CD1c-positive myeloid dendritic cell (primary cell): ENCODE results near the gene TTC28.

Source experiments
- DNase-seq: peaks from one replicate; pipeline ENCODE4 v3.0.0-alpha.2; 2016; ENCODE audit errors: extremely low spot score

TTC28 gene

DNA sequence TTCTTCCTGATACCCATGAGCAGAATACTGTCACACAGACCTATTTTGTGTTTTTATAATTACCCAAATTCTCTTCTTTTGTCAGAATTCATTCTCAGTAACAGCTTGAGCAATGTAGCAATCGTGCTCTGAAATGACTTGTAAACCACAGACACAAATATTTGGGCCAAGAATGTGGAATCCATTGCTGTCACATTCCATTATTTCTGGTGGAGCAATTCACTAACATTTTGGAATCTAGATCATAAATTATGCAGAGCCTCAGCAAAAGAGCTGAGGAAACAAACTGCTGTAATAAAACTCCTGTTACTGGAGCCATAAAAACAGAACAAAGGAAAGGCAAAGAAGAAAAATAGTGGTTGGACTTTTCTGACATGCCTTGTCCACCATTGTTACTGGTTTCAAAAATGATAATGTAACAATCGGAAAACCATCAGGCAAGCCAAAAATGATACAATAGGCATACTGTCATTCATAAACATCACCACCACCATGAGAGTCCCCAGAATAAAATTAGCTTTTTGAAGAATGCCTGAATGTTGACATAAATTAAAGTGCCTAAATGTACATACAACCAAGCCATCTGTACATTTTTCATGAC is 537.2 kb downstream of the TTC28 start:
- DNase-seq, result no peak

GRCh38 chr22:28141614-28142013 is 538.0 kb downstream of the TTC28 start:
- no peak for DNase-seq

GRCh38 chr22:28139961-28140360 is 539.7 kb downstream of the TTC28 start:
- DNase-seq, result no peak

DNA sequence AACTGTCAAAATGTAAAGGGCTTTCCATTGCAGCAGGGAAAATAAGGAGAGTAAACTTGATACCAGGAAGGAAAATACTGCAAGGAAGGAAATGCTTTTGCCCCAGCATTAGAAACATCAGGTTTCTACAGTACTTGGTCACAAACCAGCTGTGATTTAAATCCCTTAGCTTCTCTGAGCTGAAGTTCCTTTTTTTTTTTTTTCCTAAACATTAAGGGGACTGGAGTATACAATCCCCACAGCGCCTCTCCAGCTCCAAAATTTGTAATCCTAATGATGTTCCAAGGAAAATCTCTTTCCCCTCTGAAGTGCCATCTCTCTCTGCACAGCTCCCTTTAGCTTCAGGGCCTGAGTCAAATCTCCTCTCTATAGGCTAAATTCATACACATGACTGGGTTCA is 540.1 kb downstream of the TTC28 start:
- no peak for DNase-seq

GRCh38 chr22:28137036-28137435 is 542.6 kb downstream of the TTC28 start:
- DNase-seq, result no peak

- DNase-seq, result no peak
Observed at GRCh38 chr22:28132466-28132865, 547.2 kb downstream of the TTC28 start.

DNA sequence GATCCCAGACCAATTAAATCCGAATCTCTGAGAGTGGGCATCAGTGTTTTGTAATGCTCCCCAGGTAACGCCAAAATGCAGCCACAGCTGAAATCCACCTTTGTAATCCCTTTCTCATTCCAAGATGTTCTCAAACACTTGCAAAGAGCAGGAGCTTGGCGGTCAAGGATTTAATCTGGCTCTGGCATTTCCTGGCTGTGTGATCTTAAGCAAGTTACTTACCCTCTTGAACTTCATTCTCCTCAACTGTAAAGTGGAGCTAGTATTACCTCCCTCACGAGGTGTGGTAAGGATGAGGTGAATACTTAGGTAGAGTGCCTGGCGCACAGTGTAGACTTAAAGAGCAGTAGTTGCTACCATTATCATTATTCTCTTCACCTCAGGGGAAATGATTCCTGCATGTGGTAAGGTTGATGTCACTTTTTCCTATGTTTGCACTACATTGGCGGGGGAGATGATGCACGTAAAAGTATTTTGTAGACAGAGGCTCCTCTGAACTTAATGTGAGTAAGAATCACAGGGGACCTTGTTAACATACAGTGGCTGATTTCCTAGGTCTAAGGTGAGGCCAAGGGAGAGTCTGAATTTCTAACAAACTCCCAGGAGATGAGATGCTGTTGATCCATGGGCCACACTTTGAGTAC is 550.2 kb downstream of the TTC28 start:
- DNase-seq, result no peak

GRCh38 chr22:28128827-28129226 is 550.8 kb downstream of the TTC28 start:
- DNase-seq, result no peak

DNA sequence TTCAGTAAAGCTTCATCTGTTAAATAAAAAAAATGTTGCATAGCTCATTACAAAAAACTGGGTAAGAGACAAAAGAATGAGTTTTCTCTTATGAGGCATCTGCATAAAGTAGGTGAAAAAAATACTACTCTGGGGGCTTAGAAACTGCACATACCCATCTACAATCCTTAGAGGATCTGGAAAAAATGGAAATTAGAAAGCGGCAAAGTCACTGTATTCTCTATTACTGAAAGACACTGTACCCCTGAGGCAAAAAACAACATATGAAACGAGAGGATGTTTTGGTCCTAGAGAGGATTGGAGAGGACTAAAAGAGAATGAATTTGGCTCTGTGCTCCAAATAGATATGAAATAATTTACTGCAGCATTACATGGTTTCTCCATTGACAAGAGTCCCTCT is 553.8 kb downstream of the TTC28 start:
- DNase-seq, result no peak

GRCh38 chr22:28123989-28124766 is 555.5 kb downstream of the TTC28 start:
- no peak for DNase-seq

DNA sequence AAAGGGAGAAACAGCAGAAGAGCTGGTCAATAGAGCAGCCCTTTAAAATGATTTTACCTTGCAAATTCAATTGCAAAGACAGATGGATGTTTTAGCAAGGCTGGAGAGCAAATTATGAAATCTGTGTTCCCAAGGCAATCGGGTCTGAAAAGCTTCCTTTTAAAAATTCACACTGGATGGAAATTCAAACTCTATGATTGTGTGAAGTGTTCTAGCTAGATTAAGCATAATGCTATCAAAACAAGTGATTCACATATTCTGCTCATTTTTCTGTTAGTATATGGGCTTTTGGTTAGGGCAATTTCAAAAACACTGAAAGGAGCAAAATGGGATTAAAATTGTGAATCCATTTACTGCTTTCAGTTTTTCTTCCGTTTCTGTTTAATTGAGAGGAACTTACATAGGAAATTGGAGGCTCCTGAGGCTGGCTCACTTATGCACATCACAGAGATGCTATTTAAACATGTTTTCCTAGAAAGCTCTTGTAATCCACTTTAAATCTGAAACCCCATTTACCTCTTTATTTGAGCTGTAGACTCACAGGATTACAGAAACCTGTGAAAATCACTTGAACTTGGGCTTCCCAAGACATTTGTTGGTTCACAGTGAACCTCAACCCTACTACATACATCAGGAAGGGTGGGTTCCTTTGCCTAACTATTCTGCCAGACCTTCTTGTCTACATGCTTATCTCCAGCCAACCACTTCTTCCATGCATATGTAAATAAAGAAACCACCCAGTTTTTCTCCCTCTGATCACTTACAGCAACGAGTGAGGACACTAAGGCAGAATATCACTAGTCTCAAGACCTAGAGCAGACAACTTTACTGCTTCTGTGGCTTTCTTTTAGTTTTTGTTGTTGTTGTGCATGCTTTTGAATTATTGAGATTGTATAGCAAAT is 558.7 kb downstream of the TTC28 start:
- no peak for DNase-seq

DNA sequence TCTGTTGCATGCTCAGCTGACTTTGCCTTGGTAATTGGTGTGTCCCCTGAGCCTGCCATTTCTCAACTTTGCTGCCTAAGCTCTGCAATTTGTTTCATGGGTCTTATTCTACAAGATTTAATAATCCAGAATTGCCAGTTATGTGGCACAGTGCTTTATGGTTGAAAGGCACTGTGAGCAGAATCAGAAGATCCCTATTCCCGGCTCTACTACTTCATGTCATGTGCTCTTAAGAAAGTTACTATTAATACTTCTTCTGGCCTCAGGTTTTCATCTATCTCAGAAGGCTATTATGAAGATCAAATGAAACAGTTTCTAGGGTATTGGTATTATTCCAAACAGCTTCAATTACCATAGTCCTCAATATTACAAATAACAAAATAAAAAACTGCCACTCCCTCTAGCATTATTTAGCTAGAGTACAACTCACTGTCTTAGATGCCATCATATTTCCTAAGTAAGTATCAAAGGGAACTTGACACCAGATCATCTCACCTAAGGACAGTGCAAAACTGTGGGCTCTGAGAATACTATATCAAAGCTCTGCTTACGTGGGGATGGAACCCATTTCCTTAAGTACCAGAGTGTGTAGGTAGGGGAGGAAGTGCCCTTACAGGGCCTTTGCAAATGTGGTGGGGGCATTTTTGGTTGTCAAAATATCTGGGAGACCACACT is 560.5 kb downstream of the TTC28 start:
- DNase-seq, result no peak

DNA sequence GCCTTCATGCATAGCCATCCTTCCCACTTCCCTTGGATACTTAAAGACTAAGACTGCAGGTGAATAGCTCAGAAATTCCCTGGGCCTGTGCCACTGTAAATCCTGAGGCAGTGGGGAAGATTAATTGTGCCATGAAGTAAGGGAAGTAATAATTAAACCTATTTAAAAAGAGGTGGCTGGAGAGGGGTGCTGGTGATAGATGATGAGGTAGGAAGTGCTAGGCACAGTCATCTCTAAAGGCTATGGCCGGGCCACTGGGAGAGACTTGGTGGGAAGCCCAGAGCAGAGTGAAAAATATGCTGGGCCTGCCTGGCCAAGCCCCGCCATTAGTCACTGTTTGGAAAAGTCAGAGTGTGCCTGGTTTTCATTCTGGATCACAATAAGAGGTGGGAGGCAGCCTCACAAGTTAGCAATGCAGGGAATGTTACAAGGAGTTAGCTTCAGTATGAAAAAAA is 563.4 kb downstream of the TTC28 start:
- DNase-seq, result no peak

DNA sequence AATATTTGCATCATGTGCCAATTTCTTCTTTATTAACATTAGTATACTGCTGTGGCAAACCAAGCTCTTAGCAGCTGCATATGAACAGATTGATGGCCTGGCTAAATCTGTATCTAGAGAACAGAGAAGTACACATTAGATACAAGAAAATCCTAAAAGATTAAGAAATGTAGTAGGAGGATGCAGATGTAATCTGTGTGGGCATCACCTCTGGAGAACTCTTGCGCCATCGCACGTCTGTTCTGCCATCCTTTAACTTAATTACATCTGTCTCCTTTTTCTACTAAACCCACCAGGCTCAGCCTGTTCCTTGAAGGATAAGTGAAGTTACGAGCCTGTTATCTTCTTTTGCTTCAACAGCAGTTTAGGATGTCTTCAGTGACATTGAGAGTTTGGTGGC is 564.2 kb downstream of the TTC28 start:
- DNase-seq, result no peak

DNA sequence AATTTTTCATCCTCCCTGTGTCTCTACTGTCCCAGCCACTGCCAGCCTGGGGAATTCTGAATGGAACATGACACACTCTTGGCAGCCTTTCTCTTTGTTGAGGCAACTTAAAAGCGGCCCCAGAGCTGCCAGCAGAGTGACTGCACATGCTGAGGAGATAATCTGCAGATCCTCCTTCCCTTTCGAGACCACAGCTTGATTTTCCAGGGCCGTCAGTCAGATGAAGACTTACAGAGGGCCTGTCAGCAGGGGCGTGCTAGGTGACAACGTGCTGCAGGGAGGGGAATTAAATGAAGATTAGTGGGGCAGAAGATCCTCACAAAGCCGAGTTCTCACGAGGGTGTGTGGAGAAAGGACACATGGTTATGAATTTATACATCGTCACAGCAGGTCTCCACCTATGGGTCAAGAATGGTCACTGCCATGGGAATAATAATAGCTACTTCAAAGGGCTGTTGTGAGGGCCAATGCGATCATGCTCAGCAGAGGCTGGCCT is 567.0 kb downstream of the TTC28 start:
- DNase-seq, result no peak

GRCh38 chr22:28112190-28112544 is 567.5 kb downstream of the TTC28 start:
- DNase-seq, result no peak

GRCh38 chr22:28111501-28112189 is 568.0 kb downstream of the TTC28 start:
- no peak for DNase-seq

DNA sequence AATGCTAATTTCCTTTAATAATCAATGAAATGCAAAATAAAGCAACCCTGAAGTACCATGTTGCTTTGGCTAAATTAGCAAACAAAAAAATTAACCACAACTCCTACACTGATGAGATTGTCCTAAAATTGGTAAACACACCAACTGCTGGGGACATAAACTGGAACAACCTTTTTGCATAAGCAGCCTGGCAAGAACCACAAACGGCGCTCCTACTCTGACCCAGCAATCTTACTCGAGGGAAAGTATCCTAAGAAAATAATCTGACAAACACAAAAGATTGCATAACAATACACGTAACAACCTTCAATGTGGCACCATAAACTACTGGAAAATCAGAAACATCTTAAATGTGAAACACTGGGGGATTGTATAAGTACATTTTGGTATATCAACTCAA is 570.8 kb downstream of the TTC28 start:
- no peak for DNase-seq

DNA sequence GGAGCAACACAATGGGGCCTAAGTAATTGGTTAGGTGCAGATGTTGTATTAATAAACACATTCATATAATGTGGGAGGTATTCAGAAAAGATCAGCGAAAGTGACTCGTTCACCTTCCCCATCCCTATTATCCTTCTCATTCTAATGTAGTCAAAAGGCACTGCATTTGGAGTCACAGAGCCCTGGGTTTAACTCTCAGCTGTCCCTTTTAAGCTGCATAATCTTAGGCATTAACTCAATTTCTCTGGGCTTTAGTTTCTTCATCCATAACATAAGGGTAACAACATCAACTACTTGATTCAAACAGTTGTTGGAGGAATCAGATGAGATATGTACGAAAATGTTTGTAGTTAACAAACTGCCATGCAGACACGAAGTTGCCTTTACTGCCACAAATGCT is 573.0 kb downstream of the TTC28 start:
- no peak for DNase-seq

GRCh38 chr22:28105988-28106387 is 573.7 kb downstream of the TTC28 start:
- no peak for DNase-seq

GRCh38 chr22:28105413-28105812 is 574.2 kb downstream of the TTC28 start:
- no peak for DNase-seq
